ENCODE results near the gene LY86. TPM values are rescaled to one million over a fixed set of nuclear protein-coding genes. Genes with fewer than 3 reads are reported as not detected.

LY86 gene
- total RNA-seq, 1 donor from 2014 or later = not detected

DNA sequence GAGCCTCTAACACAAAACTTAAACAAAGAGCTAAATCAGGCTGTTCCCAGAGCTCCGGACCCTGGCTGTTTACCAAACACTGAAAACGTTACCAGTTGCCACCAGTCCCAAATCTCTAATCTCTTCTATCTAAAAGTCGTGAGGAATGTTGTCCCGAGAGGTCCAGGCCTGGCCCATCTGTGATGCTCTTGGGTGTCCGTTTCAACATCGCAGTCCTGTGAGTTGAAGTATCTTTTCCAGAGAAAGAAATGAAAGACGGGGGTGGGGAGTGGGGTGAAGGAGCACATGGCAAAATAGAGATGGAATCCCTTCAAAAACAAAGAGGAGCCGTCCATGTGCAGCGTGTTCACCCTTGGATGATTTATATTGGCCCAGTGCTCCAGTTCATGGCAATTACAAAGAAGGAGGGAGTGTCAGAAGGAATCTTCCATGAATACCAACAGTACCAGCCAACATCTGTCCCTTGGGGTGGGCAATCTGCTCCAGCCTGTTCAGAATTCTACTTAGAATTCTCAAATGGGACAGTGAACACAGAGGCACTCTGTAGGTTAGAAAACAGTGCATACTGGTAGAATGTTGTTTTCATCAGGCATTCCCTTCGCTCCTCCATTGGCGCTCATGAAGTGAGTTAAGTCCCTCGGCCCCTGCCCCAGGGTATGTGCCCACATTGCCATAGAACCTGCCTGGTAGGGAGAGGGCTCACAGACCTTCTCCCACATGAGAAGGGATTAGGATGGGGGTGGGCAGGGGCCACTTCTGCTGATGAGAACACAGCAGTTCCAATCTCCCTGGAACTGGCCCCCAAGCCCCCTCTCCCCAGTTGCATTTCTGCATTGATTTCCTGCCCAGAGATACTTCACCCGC is 112.1 kb downstream of the LY86 start:
- peak; percentile 37 for DNase-seq (ENCODE audit: low read depth)

DNA sequence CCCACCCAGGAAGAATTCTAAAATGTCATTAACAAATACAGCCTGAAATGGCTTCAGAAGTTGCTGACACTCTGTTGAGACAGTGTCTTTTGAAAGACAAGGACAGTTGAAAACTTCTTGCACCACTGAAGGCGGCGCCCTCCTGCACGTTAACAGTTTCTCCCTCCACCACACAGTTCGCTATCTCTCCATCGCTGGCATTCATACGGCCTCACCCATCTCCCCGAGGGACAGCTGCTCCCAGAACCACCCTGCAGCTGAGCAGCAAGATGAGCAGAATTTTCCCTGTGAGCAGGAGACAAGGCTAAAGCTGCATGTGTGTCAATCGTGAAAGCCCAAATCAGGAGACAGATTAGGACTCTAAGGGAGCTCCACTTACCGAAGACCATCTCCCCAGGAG is 113.3 kb downstream of the LY86 start:
- peak; percentile 91 for DNase-seq (ENCODE audit: low read depth)

DNA sequence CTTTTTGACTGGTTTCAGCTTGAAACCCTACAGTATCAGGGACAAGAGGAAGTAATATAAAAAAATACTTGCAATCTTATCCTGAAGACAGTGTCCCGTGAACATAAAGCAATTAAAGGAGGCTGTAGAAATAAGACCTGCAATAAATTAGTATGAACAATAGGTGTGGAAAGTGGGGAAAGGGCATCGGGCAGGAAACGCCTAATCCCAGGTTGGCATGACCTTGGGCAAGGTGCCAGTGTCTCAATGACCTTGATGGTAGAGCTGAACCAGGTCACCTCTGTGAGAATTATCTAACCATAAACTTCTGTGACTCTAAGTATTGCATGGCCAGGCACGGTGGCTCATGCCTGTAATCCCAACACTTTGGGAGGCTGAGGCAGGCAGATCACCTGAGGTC is 115.2 kb downstream of the LY86 start:
- no peak for DNase-seq (ENCODE audit: low read depth)

Data from myocyte (in vitro differentiated cells).